RWPE2 (cell line): ENCODE data around the gene TTC9C.

Experiments
- ATAC-seq: fragments of 200-7000 bp; cut with Tn5 transposase; 3 replicates; pipeline ENCODE4 v1.9.1; 2021; ENCODE audit warnings: low read depth
- DNase-seq: peaks from one replicate; pipeline ENCODE4 v3.0.0-alpha.2; 2020; ENCODE audit warnings: low spot score
- H3K27ac ChIP-seq: fragments of 450-650 bp; 2 replicates; pipeline ENCODE4 v1.5.1; 2017; ENCODE audit warnings: mild to moderate bottlenecking; ENCODE audit not compliant: poor library complexity, severe bottlenecking
- H3K27me3 ChIP-seq: fragments of 250-450 bp; sonication (Bioruptor Pico); 2 replicates; pipeline ENCODE4 v1.5.1; 2021; ENCODE audit warnings: mild to moderate bottlenecking, moderate library complexity; ENCODE audit not compliant: insufficient read depth, poor library complexity, severe bottlenecking
- H3K36me3 ChIP-seq: fragments of 250-450 bp; sonication (Bioruptor Pico); 2 replicates; pipeline ENCODE4 v1.5.1; 2020; ENCODE audit warnings: low read depth, mild to moderate bottlenecking, moderate library complexity
- H3K4me1 ChIP-seq: fragments of 250-450 bp; sonication (Bioruptor Pico); 2 replicates; pipeline ENCODE4 v1.5.1; 2021; ENCODE audit warnings: mild to moderate bottlenecking, moderate library complexity; ENCODE audit not compliant: insufficient read depth, poor library complexity, severe bottlenecking
- H3K4me3 ChIP-seq: fragments of 250-450 bp; sonication (Bioruptor Pico); 2 replicates; pipeline ENCODE4 v1.5.1; 2021; ENCODE audit warnings: mild to moderate bottlenecking, moderate library complexity; ENCODE audit not compliant: severe bottlenecking
- H3K9me3 ChIP-seq: fragments of 250-450 bp; sonication (Bioruptor Pico); 2 replicates; pipeline ENCODE4 v1.5.1; 2021; ENCODE audit warnings: mild to moderate bottlenecking, moderate library complexity; ENCODE audit not compliant: severe bottlenecking
- TF ChIP-seq, protein P1 (sequence below): fragments of 450-650 bp; IDR thresholded peaks from one replicate; pipeline ENCODE4 v1.5.1; 2017; ENCODE audit warnings: mild to moderate bottlenecking, moderate library complexity; ENCODE audit not compliant: poor library complexity, severe bottlenecking

The TTC9C gene

DNA sequence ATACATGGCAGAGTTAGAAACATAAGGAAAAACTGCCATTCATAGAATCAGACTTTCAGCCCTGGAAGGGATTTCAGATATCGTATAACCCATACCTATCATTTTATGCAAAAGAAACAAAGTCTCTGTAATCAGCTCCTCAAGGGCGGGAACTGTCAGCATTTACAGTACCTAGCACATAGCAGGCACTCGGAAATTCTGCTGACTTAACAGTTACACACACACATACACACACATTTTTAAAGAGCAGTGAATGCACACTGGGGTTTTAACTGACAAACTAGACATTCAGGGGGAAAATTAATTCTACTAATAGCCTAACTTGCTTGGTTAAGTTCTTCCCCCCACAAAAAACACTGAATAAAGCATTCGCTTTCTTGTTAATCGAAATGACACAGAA is 12.1 kb upstream of the TTC9C start:
- Histone ChIP-seq H3K4me3 (no peak overlapping the region), H3K27ac (no peak overlapping the region), H3K4me1 (no peaks in the 10 kb centered on the region), H3K27me3 (no peaks in the 10 kb centered on the region), H3K36me3 (peaks cover 92% of the 10 kb centered on the region), H3K9me3 (no peaks in the 10 kb centered on the region)
- ATAC-seq: no peak
- DNase-seq: no peak
- TF ChIP-seq, protein P1, sequence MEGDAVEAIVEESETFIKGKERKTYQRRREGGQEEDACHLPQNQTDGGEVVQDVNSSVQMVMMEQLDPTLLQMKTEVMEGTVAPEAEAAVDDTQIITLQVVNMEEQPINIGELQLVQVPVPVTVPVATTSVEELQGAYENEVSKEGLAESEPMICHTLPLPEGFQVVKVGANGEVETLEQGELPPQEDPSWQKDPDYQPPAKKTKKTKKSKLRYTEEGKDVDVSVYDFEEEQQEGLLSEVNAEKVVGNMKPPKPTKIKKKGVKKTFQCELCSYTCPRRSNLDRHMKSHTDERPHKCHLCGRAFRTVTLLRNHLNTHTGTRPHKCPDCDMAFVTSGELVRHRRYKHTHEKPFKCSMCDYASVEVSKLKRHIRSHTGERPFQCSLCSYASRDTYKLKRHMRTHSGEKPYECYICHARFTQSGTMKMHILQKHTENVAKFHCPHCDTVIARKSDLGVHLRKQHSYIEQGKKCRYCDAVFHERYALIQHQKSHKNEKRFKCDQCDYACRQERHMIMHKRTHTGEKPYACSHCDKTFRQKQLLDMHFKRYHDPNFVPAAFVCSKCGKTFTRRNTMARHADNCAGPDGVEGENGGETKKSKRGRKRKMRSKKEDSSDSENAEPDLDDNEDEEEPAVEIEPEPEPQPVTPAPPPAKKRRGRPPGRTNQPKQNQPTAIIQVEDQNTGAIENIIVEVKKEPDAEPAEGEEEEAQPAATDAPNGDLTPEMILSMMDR: no peak

DNA sequence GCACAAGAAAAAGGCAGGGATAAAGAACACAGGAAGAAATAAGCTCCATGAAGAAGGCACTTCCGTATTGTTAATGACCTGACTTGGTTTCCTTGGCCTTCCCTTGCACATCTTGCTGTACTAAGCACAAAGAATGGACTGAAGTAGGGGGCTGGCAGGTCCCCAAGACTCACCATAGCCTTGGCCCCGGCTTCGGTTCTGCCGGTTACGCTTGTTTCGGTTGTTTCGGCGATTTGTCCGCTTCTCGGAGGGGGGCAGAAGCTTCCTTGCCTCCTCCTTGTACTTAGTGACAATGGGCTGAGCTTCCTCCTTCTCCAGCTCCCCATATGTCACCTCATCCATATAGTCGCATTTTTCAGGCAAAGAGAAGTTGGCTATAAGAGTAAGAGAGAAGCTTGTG is 11.5 kb upstream of the TTC9C start:
- Histone ChIP-seq H3K27me3 (no peaks in the 10 kb centered on the region), H3K4me1 (no peaks in the 10 kb centered on the region), H3K9me3 (no peaks in the 10 kb centered on the region), H3K27ac (no peak overlapping the region), H3K36me3 (peaks cover 92% of the 10 kb centered on the region), H3K4me3 (no peak overlapping the region)
- TF ChIP-seq, protein P1: no peak
- DNase-seq: no peak
- no peak for ATAC-seq

DNA sequence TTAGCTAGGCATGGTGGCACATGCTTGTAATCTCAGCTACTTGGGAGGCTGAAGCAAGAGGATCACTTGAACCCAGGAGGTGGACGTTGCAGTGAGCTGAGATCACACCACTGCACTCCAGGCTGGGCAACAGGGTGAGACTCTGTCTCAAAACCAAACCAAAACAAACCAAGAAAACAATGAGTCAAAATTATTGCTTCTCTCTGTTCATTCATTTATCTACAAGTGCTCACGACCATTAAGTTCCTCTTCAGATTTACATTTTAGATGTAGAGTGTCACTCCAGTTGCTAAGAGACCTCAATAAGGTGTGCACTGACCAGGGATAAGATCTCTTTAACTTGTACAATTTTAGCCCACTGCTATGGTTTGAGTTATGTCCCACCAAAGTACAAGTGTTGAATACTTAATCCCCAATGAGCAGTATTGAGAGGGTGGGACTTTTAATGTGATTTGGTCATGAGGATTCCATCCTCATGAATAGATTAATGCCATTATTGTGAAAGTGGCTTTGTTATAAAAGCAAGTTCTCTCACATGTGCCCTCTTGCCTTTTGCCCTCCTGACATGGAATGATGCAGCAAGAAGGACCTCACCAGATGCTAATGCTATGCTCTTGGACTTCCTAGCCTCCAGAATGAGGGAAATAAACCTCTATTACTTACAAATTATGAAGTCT is 8.8 kb upstream of the TTC9C start:
- no peak for DNase-seq
- Histone ChIP-seq H3K27ac (no peak overlapping the region), H3K9me3 (no peaks in the 10 kb centered on the region), H3K4me1 (peaks cover 2% of the 10 kb centered on the region), H3K27me3 (no peaks in the 10 kb centered on the region), H3K36me3 (peaks cover 97% of the 10 kb centered on the region), H3K4me3 (no peak overlapping the region)
- ATAC-seq: no peak
- TF ChIP-seq, protein P1: no peak

DNA sequence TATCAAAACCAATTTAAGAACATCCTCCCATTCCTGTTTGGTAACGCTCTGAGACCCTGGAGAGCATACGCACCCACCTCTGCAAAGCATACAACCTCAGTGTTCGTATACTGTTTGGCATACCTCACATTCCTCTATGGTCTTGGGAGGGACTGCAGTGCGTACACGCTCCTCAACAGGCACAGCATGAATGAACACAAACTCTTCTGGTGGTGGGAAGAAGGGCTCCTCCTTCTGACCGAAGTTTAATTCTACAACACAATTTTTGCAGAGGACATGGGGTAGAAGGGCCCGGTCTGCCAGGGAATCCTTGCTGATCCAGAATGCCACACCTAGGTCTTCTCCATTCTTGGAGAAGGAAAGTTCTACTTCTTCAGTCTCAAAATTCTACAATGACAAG is 6.3 kb upstream of the TTC9C start:
- DNase-seq (no peak), ATAC-seq (no peak)
- H3K36me3 ChIP-seq: peaks cover 94% of the 10 kb centered on the region
- H3K4me3 ChIP-seq: no peak overlapping the region
- no peaks in the 10 kb centered on the region for H3K9me3 ChIP-seq
- no peak overlapping the region for H3K27ac ChIP-seq
- H3K27me3 ChIP-seq: no peaks in the 10 kb centered on the region
- TF ChIP-seq, protein P1: no peak
- H3K4me1 ChIP-seq: peaks cover 5% of the 10 kb centered on the region

DNA sequence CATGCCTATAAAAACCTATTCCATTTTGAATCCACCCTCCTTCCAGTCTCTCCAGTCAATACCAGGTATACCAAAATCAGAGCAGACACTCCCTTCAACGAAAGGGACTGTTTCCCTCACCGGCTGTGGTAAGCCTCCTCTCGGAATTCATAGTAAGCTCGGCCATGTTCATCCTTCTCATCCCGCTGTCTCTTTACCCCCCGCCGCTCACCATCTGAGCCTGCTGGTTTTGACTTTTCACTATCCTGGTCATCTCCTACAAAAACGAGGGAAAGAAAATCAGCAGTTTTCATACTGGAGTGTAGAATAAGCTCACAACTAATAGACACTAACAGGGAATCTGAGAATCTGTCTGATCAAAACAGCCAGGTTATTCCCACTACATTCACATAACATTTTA is 4.1 kb upstream of the TTC9C start:
- TF ChIP-seq, protein P1: no peak
- ATAC-seq: no peak
- no peak for DNase-seq
- H3K27ac ChIP-seq: no peak overlapping the region
- H3K36me3 ChIP-seq: peaks cover 72% of the 10 kb centered on the region
- H3K4me3 ChIP-seq: peak overlapping the region; percentile 67
- H3K4me1 ChIP-seq: peaks cover 5% of the 10 kb centered on the region
- no peaks in the 10 kb centered on the region for H3K9me3 ChIP-seq
- no peaks in the 10 kb centered on the region for H3K27me3 ChIP-seq
